Pancreas (tissue), 10 donors: Measurements from ENCODE around the gene PRTFDC1. TPM values are rescaled to one million over a fixed set of nuclear protein-coding genes. Genes with fewer than 3 reads are reported as not detected.

Experiments
- ATAC-seq, 4 donors: fragments of 200-7000 bp; cut with Tn5 transposase; one replicate each; pipeline versions ENCODE4 v1.8.0 to v1.9.1; 2020; ENCODE audit warnings: mild to moderate bottlenecking in 4 of 4, moderate library complexity in 4 of 4
- DNase-seq, 6 donors: peaks; one replicate each; pipeline ENCODE4 v3.0.0-alpha.2; 2020
- FAIRE-seq: peaks from 2 replicates; lab custom pipeline; 2012; peaks lifted over from hg19 to GRCh38; lab: Jason Lieb, UNC
- H3K27ac ChIP-seq, 4 donors: fragments of 200-600 bp; sonication (generic); 1 replicate in 3 of 4; 2 replicates in 1 of 4; pipeline versions ENCODE4 v1.5.0 to v1.8.0; 2020
- H3K27me3 ChIP-seq, 4 donors: fragments of 200-600 bp; one replicate each; pipeline ENCODE4 v1.8.0; 2021
- H3K36me3 ChIP-seq, 3 donors: fragments of 200-600 bp; sonication (generic) in 1 of 3; one replicate each; pipeline versions ENCODE4 v1.5.0 to v1.8.0; 2020 to 2021
- H3K4me1 ChIP-seq, 3 donors: fragments of 200-600 bp; one replicate each; pipeline ENCODE4 v1.8.0; 2021
- H3K4me3 ChIP-seq, 4 donors: fragments of 200-600 bp; sonication (generic) in 2 of 4; one replicate each; pipeline versions ENCODE4 v1.5.0 to v1.8.0; 2020 to 2021
- H3K9me3 ChIP-seq, 4 donors: fragments of 200-600 bp; one replicate each; pipeline ENCODE4 v1.8.0; 2021
- WGBS, 2 donors: extraction: QIAGEN DNeasy Blood & Tissue Kit; methylation state at CpG; one replicate each; pipeline ENCODE4 v1.1.7; 2013; 5-methylcytosine and 5-hydroxymethylcytosine counted together
- intact Hi-C, 3 donors: fragments of 100-400 bp; cut with DNase I; formaldehyde crosslinking; loops; one replicate each; pipeline versions ENCODE4 v1.11.1 to v1.14.2; 2022
- polyA plus RNA-seq, 2 donors: library from polyadenylated mRNA; stranded (reverse); fragments of 200-250 nt; gene quantifications; one replicate each; pipeline ENCODE4 v1.2.3, GENCODE V29; 2013
- total RNA-seq, 6 donors: library from RNA; stranded (reverse); fragmentation: NEBNext Ultra II Directional in 4 of 6; extraction: Animal tissue kit (Norgen Biotek cat#: 25700) in 4 of 6; gene quantifications; one replicate each; pipeline versions ENCODE4 v1.2.1 to v1.2.4, GENCODE V29; 2021 to 2023
- TF ChIP-seq, protein P1 (sequence below), 4 donors: fragments of 200-600 bp; sonication (generic) in 3 of 4; IDR thresholded peaks; one replicate each; pipeline versions ENCODE4 v1.5.0 to v1.8.0; 2021; ENCODE audit warnings: antibody characterized with exemption in 4 of 4
- donor health status: healthy with polysubstance abuse.
- donor health status: DM: no; HTN: no; CAD: no; lungs with moderate emphysema.
- donor health status: DM: no; HTN: no; CAD: no.
- donor health status: control.
- donor health status: control.
- donor health status: Bipolar disorder and iron deficiency.
- donor health status: DM: yes; HTN: yes; CAD: no.
- donor health status: DM: no; HTN: no; CAD: no.
- donor health status: DM: no; HTN: no; CAD: no.
- donor health status: DM: yes; HTN: yes; CAD: no.

Gene PRTFDC1
- total and polyA plus RNA-seq, 8 donors: 1.7 to 6.1 (median 2.8) TPM

DNA sequence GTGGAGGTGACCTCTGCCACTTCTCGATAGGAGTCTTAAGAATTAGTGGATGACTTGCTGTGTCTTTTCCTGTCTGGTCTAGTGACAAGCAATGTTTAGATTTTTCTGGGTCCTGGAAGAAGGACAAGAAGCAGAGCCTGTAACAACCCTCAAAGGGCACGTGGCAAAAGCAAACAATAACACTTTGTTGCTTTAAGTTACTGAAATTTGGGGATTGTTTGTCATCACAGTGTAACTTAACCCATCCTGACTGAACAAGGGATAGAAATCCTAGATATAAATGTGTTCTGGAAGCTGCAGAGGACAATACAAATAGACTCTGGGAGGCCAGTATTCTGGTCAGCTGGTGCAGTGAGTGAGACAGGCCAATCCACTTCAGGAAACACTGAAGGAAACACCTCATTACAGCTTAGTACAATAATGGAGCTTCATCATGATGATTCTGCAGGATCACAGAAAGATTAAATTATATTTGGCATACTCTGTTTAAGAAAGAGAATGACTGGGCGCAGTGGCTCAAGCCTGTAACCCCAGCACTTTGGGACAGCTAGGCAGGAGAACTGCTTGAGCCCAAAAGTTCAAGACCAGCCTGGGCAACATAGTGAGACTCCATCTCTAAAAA, 40.2 kb upstream of the PRTFDC1 start:
- DNase-seq (no peak), FAIRE-seq (no peak), ATAC-seq (no peak)
- H3K27ac ChIP-seq: no peak overlapping the region
- H3K9me3 ChIP-seq: no peaks in the 10 kb centered on the region
- no peaks in the 10 kb centered on the region for H3K27me3 ChIP-seq
- TF ChIP-seq, protein P1, sequence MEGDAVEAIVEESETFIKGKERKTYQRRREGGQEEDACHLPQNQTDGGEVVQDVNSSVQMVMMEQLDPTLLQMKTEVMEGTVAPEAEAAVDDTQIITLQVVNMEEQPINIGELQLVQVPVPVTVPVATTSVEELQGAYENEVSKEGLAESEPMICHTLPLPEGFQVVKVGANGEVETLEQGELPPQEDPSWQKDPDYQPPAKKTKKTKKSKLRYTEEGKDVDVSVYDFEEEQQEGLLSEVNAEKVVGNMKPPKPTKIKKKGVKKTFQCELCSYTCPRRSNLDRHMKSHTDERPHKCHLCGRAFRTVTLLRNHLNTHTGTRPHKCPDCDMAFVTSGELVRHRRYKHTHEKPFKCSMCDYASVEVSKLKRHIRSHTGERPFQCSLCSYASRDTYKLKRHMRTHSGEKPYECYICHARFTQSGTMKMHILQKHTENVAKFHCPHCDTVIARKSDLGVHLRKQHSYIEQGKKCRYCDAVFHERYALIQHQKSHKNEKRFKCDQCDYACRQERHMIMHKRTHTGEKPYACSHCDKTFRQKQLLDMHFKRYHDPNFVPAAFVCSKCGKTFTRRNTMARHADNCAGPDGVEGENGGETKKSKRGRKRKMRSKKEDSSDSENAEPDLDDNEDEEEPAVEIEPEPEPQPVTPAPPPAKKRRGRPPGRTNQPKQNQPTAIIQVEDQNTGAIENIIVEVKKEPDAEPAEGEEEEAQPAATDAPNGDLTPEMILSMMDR (IDR thresholded peaks at IDR 0.05): no peak
- peaks cover 7 to 8% (median 7%) of the 10 kb centered on the region in 3 donors for H3K4me1 ChIP-seq
- H3K36me3 ChIP-seq: no peaks in the 10 kb centered on the region
- no peak overlapping the region for H3K4me3 ChIP-seq
- WGBS, 2 donors: 82 to 86% methylated on average over 3 of the region's 3 CpGs
- intact Hi-C loops: loop anchor here in 1 of 3 donors (5.0 kb wide), 1 partner anchor 350 kb away; no protein-coding TSS in a partner anchor

DNA sequence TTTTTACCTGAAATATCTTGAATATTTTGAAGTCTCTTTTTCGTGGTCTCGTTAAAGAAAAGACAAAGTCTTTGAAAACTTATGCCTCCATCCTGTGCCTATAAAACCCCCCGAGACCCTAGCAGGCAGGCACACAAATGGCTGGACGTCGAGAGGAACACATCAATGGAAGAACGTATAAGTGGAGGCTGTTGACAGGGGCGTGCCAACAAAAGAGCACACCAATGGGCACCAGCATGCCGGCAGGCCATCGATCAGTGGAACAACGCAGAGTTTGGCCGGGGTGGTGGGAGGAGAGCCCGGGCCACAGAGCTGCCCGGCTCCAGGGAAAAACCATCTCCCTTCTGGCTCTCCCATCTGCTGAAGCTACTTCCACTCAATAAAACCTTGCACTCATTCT, 38.9 kb upstream of the PRTFDC1 start:
- no peak for FAIRE-seq
- no peak for ATAC-seq
- Histone ChIP-seq H3K4me3 (no peak overlapping the region), H3K9me3 (no peaks in the 10 kb centered on the region), H3K4me1 (peaks cover 7 to 8% (median 7%) of the 10 kb centered on the region in 3 donors), H3K27ac (no peak overlapping the region), H3K27me3 (no peaks in the 10 kb centered on the region), H3K36me3 (no peaks in the 10 kb centered on the region)
- TF ChIP-seq, protein P1 (IDR thresholded peaks at IDR 0.05): no peak
- WGBS, 2 donors: 84 to 89% methylated on average over 13 of the region's 13 CpGs
- intact Hi-C loops: loop anchor here in 1 of 3 donors (5.0 kb wide), 1 partner anchor 349 kb away; no protein-coding TSS in a partner anchor
- no peak for DNase-seq

DNA sequence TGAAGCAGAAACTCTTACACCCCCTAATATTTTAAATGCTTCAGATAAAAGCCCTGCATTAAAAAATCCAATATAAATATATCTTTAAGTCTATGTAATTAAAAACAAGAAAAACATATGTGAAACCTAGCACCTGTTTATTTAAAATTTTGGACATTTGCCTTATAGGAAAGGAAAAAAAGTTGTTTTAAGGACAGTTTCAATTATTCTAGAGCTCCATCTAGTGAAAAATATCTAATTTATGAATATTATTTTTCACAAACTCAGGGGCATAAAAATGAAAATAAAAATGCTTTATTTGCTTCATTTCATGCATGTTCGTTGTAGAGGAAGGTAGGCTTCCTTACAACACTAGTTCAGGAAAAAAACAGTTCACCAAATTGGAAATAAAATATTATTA, 37.5 kb upstream of the PRTFDC1 start:
- no peak overlapping the region for H3K4me3 ChIP-seq
- H3K27ac ChIP-seq: no peak overlapping the region
- ATAC-seq (peak in 1 of 4 donors; percentile 51), DNase-seq (no peak), FAIRE-seq (peak; percentile 92)
- peaks cover 7 to 8% (median 7%) of the 10 kb centered on the region in 3 donors for H3K4me1 ChIP-seq
- no peaks in the 10 kb centered on the region for H3K27me3 ChIP-seq
- 10 to 15% methylated on average over 1 of the region's 1 CpG for WGBS, 2 donors
- no peaks in the 10 kb centered on the region for H3K36me3 ChIP-seq
- no peaks in the 10 kb centered on the region for H3K9me3 ChIP-seq
- intact Hi-C loops: loop anchor here in 2 of 3 donors (5.0 to 10.0 kb wide), 2 partner anchors 345 to 348 kb away; no protein-coding TSS in a partner anchor
- TF ChIP-seq, protein P1 (IDR thresholded peaks at IDR 0.05): no peak

DNA sequence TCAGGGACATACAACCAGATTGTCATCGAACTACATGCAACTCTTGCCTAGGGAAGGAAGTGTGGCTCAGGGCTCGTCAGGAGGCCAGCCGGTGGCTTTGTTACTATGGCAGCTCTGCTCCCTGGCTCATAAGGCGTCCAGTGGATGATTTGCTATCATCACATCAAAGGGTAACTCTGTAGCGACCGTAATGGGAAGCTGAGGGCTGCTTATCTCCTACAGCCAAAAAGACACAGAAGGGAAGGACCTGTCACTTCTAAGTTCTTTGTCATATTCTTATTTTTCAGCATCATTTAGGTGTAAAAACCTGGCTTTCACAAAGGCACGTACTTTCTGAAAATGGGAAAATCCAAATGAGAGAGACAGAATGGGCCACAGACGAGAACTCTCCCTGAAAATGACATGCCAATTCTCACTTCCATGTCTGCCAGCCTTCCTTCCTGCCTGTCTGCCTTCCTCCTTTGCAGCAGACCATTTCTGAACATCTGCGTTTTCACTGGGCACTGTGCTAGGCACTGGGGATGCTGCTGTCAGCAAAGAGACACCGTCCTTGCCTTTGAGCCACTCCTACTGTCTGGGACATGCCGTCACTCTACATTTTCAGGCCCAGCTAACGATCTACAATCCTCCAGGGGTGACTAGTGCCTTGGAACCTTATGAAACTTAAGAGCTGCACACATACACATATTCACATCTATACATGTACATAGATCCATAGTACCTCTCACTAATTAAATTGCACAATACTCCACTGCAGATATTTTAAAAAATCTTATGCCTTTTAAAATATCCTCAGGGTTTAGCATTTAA, 36.6 kb upstream of the PRTFDC1 start:
- no peaks in the 10 kb centered on the region for H3K27me3 ChIP-seq
- peak in 2 of 4 donors; percentile 30 to 36 for ATAC-seq
- TF ChIP-seq, protein P1 (IDR thresholded peaks at IDR 0.05): no peak
- no peak for DNase-seq
- no peak overlapping the region for H3K4me3 ChIP-seq
- 79 to 80% methylated on average over 12 of the region's 12 CpGs for WGBS, 2 donors
- H3K36me3 ChIP-seq: no peaks in the 10 kb centered on the region
- H3K9me3 ChIP-seq: no peaks in the 10 kb centered on the region
- intact Hi-C loops: loop anchor here in 1 of 3 donors (10.0 kb wide), 1 partner anchor 344 kb away; no protein-coding TSS in a partner anchor
- H3K4me1 ChIP-seq: peaks cover 7 to 8% (median 7%) of the 10 kb centered on the region in 3 donors
- FAIRE-seq: no peak
- no peak overlapping the region for H3K27ac ChIP-seq
